K562 (cell line): ENCODE data around the gene SFXN5. TPM values are rescaled to one million over a fixed set of nuclear protein-coding genes. Genes with fewer than 3 reads are reported as not detected.

Experiments used
- ATAC-seq: fragments of 200-7000 bp; cut with Tn5 transposase; 3 replicates; pipeline ENCODE4 v1.9.1; 2020; ENCODE audit warnings: moderate library complexity
- BruUV-seq: library from RNA; stranded (reverse); fragments of 400-500 nt; replicated peaks from 2 replicates; lab custom pipeline; 2021; lab: Mats Ljungman, UMichigan
- CTCF ChIA-PET: fragments of 300-600 bp; formaldehyde crosslinking; extraction: SDS; loops from one replicate; lab custom pipeline; 2021; ENCODE audit warnings: low intra/inter-chr PET ratio; lab: Yijun Ruan, JAX
- POLR2A ChIA-PET: fragments of 300-600, 350-650 bp; sonication (Branson Sonifier 250); formaldehyde crosslinking; extraction: SDS; loops from one replicate; lab custom pipeline; 2021; ENCODE audit warnings: antibody characterized with exemption, inconsistent platforms; lab: Yijun Ruan, JAX
- DNase-seq, 4 experiments: peaks; one replicate each; pipeline versions ENCODE4 v3.0.0 to v3.0.0-alpha.2; 2011 to 2018; ENCODE audit warnings: low spot score in 3 of 4, mixed read lengths in 3 of 4; ENCODE audit errors: extremely low read depth in 1 of 4
- FAIRE-seq: peaks from 2 replicates; lab custom pipeline; 2011; peaks lifted over from hg19 to GRCh38; lab: Jason Lieb, UNC
- H2AFZ ChIP-seq: 2 replicates; pipeline ENCODE4 v1.6.0; 2011; ENCODE audit warnings: low read depth, low read length, control low read depth, inconsistent platforms
- H3K27ac ChIP-seq: fragments of 200-600 bp; 3 replicates; pipeline ENCODE4 v1.8.0; 2011; ENCODE audit warnings: low read depth, mild to moderate bottlenecking, control low read depth, inconsistent platforms, low read length, moderate library complexity, mixed read lengths; ENCODE audit errors: extremely low read depth
- H3K27me3 ChIP-seq, 2 experiments: fragments of 300-600 bp in 1 of 2; 2 replicates in 1 of 2; 3 replicates in 1 of 2; pipeline versions ENCODE4 v1.6.0 to v1.8.0; 2011; ENCODE audit warnings: inconsistent platforms in 2 of 2, low read length in 2 of 2, mild to moderate bottlenecking in 1 of 2, mixed read lengths in 1 of 2, moderate library complexity in 1 of 2; ENCODE audit not compliant: control insufficient read depth in 2 of 2, insufficient read depth in 2 of 2
- H3K36me3 ChIP-seq: fragments of 300-600 bp; 3 replicates; pipeline ENCODE4 v1.8.0; 2011; ENCODE audit warnings: mild to moderate bottlenecking, low read length, inconsistent platforms; ENCODE audit not compliant: control insufficient read depth, insufficient read depth
- H3K4me1 ChIP-seq, 2 experiments: fragments of 200-600 bp in 1 of 2; replicated peaks in 1 of 2; 2 replicates in 1 of 2; 3 replicates in 1 of 2; pipeline versions ENCODE4 v1.5.1 to v1.8.0; 2011; ENCODE audit warnings: inconsistent platforms in 2 of 2, low read length in 2 of 2, mild to moderate bottlenecking in 1 of 2, mixed read lengths in 1 of 2, moderate library complexity in 1 of 2; ENCODE audit not compliant: control insufficient read depth in 2 of 2, insufficient read depth in 2 of 2
- H3K4me2 ChIP-seq: 2 replicates; pipeline ENCODE4 v1.6.1; 2011; ENCODE audit warnings: low read length, control low read depth, inconsistent platforms, mixed read lengths; ENCODE audit not compliant: insufficient read depth
- H3K4me3 ChIP-seq: fragments of 200-600 bp; sonication (generic), shearing (Covaris generic); 2 replicates; pipeline ENCODE4 v1.5.1; 2016; ENCODE audit warnings: control low read depth, inconsistent platforms
- H3K79me2 ChIP-seq: fragments of 200-600 bp; 3 replicates; pipeline ENCODE4 v1.8.0; 2011; ENCODE audit warnings: low read length, inconsistent platforms; ENCODE audit not compliant: control insufficient read depth, insufficient read depth
- H3K9ac ChIP-seq, 2 experiments: 2 replicates each; pipeline versions ENCODE4 v1.6.0 to v1.6.1; 2011; ENCODE audit warnings: low read depth in 2 of 2, low read length in 2 of 2, control low read depth in 1 of 2, inconsistent platforms in 1 of 2, mild to moderate bottlenecking in 1 of 2, mixed read lengths in 1 of 2; ENCODE audit not compliant: insufficient read depth in 1 of 2
- H3K9me1 ChIP-seq: one replicate; pipeline ENCODE4 v1.6.0; 2011; ENCODE audit warnings: inconsistent platforms, mild to moderate bottlenecking, low read length, moderate library complexity; ENCODE audit not compliant: control insufficient read depth, insufficient read depth
- H3K9me3 ChIP-seq: replicated peaks from 2 replicates; pipeline ENCODE4 v1.5.1; 2011; ENCODE audit warnings: low read depth, low read length, inconsistent platforms; ENCODE audit not compliant: control insufficient read depth, insufficient read depth
- H4K20me1 ChIP-seq: replicated peaks from 2 replicates; pipeline ENCODE4 v1.6.1; 2011; ENCODE audit warnings: low read length, inconsistent platforms, mixed read lengths; ENCODE audit not compliant: control insufficient read depth, insufficient read depth
- KLF16 ChIP-seq: IDR thresholded peaks from 2 replicates; pipeline ENCODE4 v1.6.1; 2016; ENCODE audit warnings: antibody characterized with exemption
- NFIX ChIP-seq: fragments of 250-450 bp; sonication (Bioruptor Pico); IDR thresholded peaks from 2 replicates; pipeline ENCODE4 v1.4.0; 2020; ENCODE audit warnings: low read depth, mild to moderate bottlenecking, moderate library complexity
- ZNF717 ChIP-seq: fragments of 250-450 bp; sonication (Bioruptor Pico); IDR thresholded peaks from 2 replicates; pipeline ENCODE4 v1.5.0; 2021
- WGBS: fragments of 100-300 bp; shearing (Covaris generic); methylation state at CpG from one replicate; pipeline ENCODE4 v1.1.6; 2016; ENCODE audit warnings: low coverage, mixed read lengths; ENCODE audit not compliant: insufficient coverage; ENCODE audit errors: missing lambda C conversion rate; 5-methylcytosine and 5-hydroxymethylcytosine counted together
- in situ Hi-C: fragments of 300-500 bp; cut with MboI; formaldehyde crosslinking; loops from 4 replicates; pipeline ENCODE4 v1.15.0; 2018; ENCODE audit warnings: inconsistent platforms, mixed read lengths
- intact Hi-C: fragments of 100-400 bp; cut with micrococcal nuclease; formaldehyde crosslinking; loops from 2 replicates; pipeline ENCODE4 v1.14.2; 2022
- polyA plus RNA-seq, 8 experiments: library from polyadenylated mRNA; depleted of rRNA in 4 of 8; stranded (reverse) in 5 of 8; unstranded in 3 of 8; fragments of >200 nt; fragmentation: Nextera tagmentation in 2 of 8; fragmentation: Illumina TruSeq in 1 of 8; extraction: Ambion mirVana in 2 of 8; extraction: Trizol in 1 of 8; gene quantifications; 2 replicates each; pipeline versions ENCODE4 v1.2.1 to v1.2.3, GENCODE V29; 2011 to 2014; ENCODE audit warnings: inconsistent platforms in 1 of 8, missing spikeins in 1 of 8
- total RNA-seq, 7 experiments: library from RNA; depleted of rRNA in 6 of 7; stranded (reverse); fragments of >200 nt in 6 of 7; fragmentation: Illumina TruSeq in 2 of 7; extraction: Trizol in 2 of 7; gene quantifications; 2 replicates each; pipeline versions ENCODE4 v1.2.1 to v1.2.3, GENCODE V29; 2011 to 2021; ENCODE audit warnings: low replicate concordance in 1 of 7
- TF ChIP-seq, protein P1 (sequence below), 3 experiments: IDR thresholded peaks in 2 of 3; conservative IDR thresholded peaks in 1 of 3; 2 replicates each; pipeline ENCODE4 v1.5.1; 2011 to 2012; ENCODE audit warnings: low read length in 3 of 3, mild to moderate bottlenecking in 3 of 3, control low read depth in 2 of 3, improper control_type of control experiment in 1 of 3, inconsistent platforms in 1 of 3, low read depth in 1 of 3, mixed read lengths in 1 of 3, moderate library complexity in 1 of 3; ENCODE audit not compliant: insufficient read depth in 2 of 3

The SFXN5 gene
- total and polyA plus RNA-seq, 9 of the 15 experiments (the other 6 are each of a cell fraction or from before 2014, with no cell fraction given) = 8.3 to 22.6 (median 16.0) TPM

DNA sequence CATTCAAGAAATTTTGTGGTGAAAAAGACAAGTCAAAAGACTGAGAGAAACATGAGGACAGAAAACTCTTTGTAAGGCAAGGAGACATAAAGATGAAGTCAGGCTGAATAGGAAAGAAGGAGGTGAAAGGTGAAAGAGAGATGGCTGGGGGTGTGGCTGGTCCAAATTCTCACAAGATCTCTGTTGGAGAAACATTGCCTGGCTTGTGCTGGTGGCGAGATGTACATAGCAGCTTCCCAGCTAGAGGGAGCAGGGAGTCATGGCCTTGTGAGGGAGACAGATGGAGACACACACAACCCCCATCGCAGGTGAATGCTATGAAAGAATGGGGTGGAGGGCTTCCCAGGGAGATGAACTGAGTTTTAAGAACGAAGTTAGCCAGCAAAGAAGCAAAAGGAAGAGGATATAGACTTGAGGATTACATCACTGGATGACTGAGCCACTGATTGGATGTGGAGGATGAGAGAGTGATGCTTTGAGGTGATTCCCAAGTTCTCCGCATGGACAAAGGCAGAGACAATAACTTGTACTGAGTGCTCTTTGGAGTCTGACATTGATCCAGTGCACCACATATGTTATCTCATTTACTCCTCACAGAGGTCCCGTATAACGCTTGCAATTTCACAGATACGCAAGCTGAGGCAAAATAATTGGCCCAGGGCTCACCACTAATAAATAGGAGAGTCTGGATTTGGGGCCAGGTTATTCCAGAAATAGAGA lies 157.9 kb downstream of the SFXN5 start:
- Histone ChIP-seq H3K4me3 (no peak overlapping the region), H3K4me1 (peaks cover 0 to 35% of the 10 kb centered on the region in 2 experiments; a peak in 3 of 5 replicates), H2AFZ (no peak overlapping the region), H3K9me1 (no peaks in the 10 kb centered on the region), H3K9ac (no peak overlapping the region), H3K27me3 (peaks cover 43 to 57% of the 10 kb centered on the region in 2 experiments), H3K27ac (no peak overlapping the region), H3K9me3 (no peaks in the 10 kb centered on the region), H3K4me2 (no peak overlapping the region)
- in situ Hi-C loops (no loop called here), intact Hi-C loops (no loop called here)
- POLR2A ChIA-PET = no interaction called here
- CTCF ChIA-PET = no interaction called here
- FAIRE-seq = peak; percentile 65
- TF ChIP-seq NFIX (CRISPR knock-in tag) (no peak), ZNF717 (CRISPR knock-in tag) (no peak), KLF16 (no peak)
- TF ChIP-seq, protein P1, sequence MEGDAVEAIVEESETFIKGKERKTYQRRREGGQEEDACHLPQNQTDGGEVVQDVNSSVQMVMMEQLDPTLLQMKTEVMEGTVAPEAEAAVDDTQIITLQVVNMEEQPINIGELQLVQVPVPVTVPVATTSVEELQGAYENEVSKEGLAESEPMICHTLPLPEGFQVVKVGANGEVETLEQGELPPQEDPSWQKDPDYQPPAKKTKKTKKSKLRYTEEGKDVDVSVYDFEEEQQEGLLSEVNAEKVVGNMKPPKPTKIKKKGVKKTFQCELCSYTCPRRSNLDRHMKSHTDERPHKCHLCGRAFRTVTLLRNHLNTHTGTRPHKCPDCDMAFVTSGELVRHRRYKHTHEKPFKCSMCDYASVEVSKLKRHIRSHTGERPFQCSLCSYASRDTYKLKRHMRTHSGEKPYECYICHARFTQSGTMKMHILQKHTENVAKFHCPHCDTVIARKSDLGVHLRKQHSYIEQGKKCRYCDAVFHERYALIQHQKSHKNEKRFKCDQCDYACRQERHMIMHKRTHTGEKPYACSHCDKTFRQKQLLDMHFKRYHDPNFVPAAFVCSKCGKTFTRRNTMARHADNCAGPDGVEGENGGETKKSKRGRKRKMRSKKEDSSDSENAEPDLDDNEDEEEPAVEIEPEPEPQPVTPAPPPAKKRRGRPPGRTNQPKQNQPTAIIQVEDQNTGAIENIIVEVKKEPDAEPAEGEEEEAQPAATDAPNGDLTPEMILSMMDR (IDR thresholded peaks at IDR 0.05 in 2 of 3, conservative IDR thresholded peaks at IDR 0.05 in 1 of 3; ENCODE audit: insufficient read depth in 2 of 3, low read depth in 1 of 3, low read length in 3 of 3) = 0 out of 6 replicates have a peak, but pooled peaks of 1 of the 3 experiments have one; percentile 2
- TF ChIP-seq, all 486 proteins: peak for 1
- no peak for ATAC-seq
- no TSS peak for BruUV-seq
- WGBS = 17% methylated on average over 7 of the region's 7 CpGs
- no peak for DNase-seq
- no peaks in the 10 kb centered on the region for H3K79me2 ChIP-seq
- peaks cover 20% of the 10 kb centered on the region; the same call in 1 of the 2 replicates for H4K20me1 ChIP-seq
- H3K36me3 ChIP-seq = no peaks in the 10 kb centered on the region
